ENCODE measurements around the gene CNTN1.

DNA sequence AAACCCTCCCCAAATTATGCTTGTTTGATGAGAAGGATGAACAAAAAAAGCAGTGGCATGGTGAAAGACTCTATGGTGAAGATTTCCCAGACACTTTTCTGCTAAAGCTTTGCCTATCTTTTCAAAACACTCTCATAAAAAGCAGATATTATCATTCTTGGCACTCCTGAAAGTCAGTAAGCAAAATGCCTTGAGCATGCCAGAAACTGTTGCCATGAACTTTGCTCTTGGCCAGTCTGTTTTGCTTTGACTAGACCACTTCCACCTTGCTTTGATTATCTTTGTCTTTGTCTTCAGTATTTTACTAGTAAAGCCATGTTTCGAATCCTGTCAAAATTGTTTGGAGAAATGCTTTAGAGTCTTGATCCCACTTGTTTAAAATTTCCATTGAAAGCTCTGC lies 110.4 kb downstream of the CNTN1 start:
- TF ChIP-seq POLR2A (IDR thresholded peaks at IDR 0.05; ENCODE audit: low read length) (no peak), GATA1 (IDR thresholded peaks at IDR 0.05; ENCODE audit: low read depth, low read length) (no peak)
